Cardiac fibroblast (primary cell): ENCODE results near the gene LSM7.

Experiments
- DNase-seq, 2 donors: peaks; one replicate each; pipeline versions ENCODE4 v3.0.0 to v3.0.0-alpha.2; 2010; ENCODE audit warnings: low read depth in 2 of 2
- H3K4me3 ChIP-seq, 2 donors: replicated peaks in 1 of 2; 1 replicate in 1 of 2; 2 replicates in 1 of 2; pipeline ENCODE4 v1.5.1; 2011; ENCODE audit warnings: low read depth in 2 of 2, low read length in 2 of 2, mild to moderate bottlenecking in 2 of 2, moderate library complexity in 1 of 2
- TF ChIP-seq, protein P1 (sequence below): IDR thresholded peaks from one replicate; pipeline ENCODE4 v1.5.1; 2011; ENCODE audit warnings: low read depth, mild to moderate bottlenecking, low read length, inconsistent platforms

The LSM7 gene

DNA sequence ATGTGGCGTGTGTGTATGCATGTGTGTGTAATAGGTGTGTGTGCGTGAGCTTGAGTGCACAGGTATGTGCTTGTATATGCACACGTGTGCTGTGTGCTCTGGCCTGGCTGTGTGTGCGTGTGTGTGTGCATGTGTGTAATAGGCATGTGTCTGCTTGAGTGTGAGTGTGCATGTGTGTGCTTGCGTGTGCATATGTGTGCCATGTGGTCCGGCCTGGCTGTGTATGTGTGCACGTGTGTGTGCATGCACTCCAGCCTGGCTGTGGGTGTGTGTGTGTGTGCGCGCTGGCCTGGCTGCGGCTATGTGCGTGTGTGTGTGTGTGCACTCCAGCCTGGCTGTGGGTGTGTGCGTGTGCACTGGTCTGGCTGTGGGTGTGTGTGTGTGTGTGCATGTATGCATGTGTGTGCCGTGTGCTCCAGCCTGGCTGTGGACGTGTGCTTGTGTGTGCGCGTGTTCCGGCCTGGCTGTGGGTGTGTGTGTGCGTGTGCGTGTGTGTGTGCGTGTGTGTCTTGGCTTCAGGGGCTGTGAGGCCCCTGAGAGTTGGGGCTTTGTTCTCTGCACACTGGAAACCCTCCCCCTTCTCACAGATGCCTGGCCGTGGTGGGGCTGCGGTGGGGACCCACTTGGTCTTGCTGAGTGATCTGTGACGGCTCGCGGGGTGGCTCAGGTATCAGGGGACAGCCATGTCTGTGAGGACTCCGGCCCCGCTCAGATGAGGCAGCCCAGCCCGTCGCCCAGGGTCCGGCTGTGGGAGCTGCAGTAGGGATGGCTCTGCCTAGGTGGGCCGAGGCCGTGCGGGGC is 8.3 kb upstream of the LSM7 start:
- H3K4me3 ChIP-seq = no peak overlapping the region
- TF ChIP-seq, protein P1, sequence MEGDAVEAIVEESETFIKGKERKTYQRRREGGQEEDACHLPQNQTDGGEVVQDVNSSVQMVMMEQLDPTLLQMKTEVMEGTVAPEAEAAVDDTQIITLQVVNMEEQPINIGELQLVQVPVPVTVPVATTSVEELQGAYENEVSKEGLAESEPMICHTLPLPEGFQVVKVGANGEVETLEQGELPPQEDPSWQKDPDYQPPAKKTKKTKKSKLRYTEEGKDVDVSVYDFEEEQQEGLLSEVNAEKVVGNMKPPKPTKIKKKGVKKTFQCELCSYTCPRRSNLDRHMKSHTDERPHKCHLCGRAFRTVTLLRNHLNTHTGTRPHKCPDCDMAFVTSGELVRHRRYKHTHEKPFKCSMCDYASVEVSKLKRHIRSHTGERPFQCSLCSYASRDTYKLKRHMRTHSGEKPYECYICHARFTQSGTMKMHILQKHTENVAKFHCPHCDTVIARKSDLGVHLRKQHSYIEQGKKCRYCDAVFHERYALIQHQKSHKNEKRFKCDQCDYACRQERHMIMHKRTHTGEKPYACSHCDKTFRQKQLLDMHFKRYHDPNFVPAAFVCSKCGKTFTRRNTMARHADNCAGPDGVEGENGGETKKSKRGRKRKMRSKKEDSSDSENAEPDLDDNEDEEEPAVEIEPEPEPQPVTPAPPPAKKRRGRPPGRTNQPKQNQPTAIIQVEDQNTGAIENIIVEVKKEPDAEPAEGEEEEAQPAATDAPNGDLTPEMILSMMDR = no peak
- no peak for DNase-seq

DNA sequence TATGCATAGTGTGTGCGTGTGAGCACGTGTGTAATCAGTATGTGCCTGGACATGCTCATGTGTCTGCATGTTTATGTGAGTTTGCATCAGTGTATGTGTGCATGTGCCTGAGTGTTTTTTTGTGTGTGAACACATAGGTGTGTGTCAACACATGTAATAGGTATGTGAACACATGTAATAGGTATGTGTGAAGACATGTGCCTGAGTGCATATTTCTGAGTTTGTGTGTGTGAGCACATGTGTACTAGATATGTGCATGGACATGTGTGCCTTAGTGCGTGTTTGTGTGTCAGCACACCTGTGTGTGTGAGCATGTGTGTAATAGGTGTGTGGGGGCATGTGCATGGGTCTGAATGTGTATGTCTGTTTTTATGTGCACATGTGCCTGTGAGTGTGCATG is 7.5 kb upstream of the LSM7 start:
- TF ChIP-seq, protein P1 = no peak
- no peak for DNase-seq
- no peak overlapping the region for H3K4me3 ChIP-seq

DNA sequence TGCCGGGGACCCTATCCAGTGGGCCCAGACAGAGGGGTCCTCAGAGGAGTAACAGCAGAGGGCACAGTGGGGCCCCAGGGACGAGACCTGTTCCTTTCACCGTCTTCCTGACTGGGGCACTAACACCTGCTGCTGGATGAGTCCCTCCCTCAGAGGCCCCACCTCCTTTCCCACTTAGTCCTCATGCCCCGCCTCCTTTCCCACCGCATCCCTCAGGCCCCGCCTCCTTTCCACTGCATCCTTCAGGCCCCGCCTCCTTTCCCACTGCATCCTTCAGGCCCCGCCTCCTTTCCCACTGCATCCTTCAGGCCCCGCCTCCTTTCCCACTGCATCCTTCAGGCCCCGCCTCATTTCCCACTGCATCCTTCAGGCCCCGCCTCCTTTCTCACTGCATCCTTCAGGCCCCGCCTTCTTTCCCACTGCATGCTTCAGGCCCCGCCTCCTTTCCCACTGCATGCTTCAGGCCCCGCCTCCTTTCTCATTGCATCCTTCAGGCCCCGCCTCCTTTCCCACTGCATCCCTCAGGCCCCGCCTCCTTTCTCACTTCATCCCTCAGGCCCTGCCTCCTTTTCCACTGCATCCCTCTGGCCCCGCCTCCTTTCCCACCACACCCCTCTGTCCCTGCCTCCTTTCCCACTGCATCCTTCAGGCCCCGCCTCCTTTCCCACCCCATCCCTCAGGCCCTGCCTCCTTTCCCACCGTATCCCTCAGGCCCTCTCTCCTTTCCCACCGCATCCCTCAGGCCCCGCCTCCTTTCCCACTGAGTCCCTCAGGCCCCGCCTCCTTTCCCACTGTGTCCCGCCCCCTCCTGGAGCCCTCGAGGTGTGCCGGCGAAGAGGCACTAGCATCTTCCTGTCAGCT is 6.8 kb upstream of the LSM7 start:
- TF ChIP-seq, protein P1 = no peak
- H3K4me3 ChIP-seq = no peak overlapping the region
- no peak for DNase-seq

DNA sequence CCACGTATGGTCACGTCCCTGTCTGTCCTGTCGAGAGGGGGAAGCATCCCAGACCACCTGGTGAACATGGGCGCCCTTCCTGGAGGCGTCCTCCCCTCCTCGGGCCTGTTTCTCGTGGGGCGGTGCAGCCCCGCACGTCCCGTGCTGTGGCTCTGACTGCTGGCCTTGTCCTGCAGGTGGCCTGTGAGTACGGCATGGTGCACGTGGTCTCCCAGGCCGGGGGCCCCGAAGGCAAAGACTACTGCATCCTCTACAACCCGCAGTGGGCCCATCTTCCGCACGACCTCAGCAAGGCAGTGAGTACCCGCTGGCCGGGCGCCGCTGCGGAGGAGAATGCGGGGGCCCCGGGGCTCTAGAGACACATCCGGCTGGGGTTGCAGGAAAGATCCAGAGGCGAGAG is 6.0 kb upstream of the LSM7 start:
- no peak overlapping the region for H3K4me3 ChIP-seq
- TF ChIP-seq, protein P1 = no peak
- no peak for DNase-seq

DNA sequence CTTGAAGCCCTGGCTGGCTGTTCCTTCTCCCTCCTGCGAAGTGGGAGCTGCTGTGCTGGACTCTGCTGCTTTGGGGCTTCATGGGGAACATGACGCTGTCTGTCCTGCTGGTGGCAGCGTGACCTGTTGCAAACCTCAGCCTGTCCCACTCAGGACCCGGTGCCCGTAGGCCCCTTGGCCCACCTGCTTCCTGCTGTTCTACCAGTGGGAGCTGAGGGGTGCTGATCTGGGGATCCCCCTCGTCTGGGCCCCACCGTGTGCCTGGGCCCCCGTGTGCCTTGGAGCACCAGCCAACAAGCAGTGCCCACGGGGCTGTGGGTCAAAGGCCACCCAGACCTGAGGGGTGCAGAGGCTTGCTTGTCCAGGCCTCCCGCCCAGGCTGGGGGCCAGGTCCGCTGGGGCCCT is 5.4 kb upstream of the LSM7 start:
- no peak for DNase-seq
- H3K4me3 ChIP-seq = no peak overlapping the region
- TF ChIP-seq, protein P1 = no peak

DNA sequence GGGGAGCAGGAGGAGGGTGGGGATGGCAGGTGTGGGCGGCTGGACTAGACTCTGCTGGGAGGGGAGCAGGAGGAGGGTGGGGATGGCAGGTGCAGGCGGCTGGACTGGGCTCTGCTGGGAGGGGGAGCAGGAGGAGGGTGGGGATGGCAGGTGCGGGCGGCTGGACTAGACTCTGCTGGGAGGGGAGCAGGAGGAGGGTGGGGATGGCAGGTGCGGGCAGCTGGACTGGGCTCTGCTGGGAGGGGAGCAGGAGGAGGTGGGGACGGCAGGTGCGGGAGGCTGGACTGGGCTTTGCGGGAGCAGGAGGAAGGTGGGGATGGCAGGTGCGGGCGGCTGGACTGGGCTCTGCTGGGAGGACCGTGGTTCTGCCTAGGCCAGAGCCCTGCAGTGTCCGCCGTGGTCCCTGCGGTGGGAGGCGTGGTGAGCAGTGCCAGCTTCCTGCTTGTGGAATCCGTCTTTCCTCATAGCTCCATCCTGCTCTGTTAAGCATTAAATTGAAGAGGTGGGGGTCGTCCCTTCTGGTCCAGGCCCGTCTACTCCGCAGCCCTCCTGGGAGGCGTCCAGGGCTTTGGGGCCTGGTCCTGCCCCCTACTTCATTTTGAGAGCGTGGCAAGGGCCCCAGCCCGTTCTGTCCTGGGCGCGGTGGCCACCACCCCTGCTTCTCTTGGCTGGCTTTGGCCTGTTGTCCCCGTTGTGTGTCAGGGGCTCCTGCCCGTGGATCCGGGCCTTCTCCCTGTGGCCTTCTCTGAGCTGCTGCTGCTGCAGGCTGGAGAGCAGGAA is 4.8 kb upstream of the LSM7 start:
- no peak for DNase-seq
- H3K4me3 ChIP-seq = no peak overlapping the region
- TF ChIP-seq, protein P1 = no peak
